ENCODE data around the gene FGF7. TPM values are rescaled to one million over a fixed set of nuclear protein-coding genes. Genes with fewer than 3 reads are reported as not detected.
"Not testable (repeated sequence)": the region's sequence is repeated elsewhere in the genome, so short reads cannot be mapped to it uniquely, and the experiment has no call there.

FGF7 gene
- total RNA-seq, 1 experiment from 2014 or later: 0.02 TPM

GRCh38 chr15:49438962-49439631, 16.1 kb downstream of the FGF7 start:
- DNase-seq (ENCODE audit: low read depth): no peak

GRCh38 chr15:49439678-49440395, 16.8 kb downstream of the FGF7 start:
- no peak for DNase-seq (ENCODE audit: low read depth)

- no peak for DNase-seq (ENCODE audit: low read depth)
These were observed 18.3 kb downstream of the FGF7 start for GRCh38 chr15:49441356-49441755.

GRCh38 chr15:49441816-49442215, 18.8 kb downstream of the FGF7 start:
- no peak for DNase-seq (ENCODE audit: low read depth)

GRCh38 chr15:49452595-49452994, 29.6 kb downstream of the FGF7 start:
- no peak for DNase-seq (ENCODE audit: low read depth)

- no peak for DNase-seq (ENCODE audit: low read depth)
These were observed 33.1 kb downstream of the FGF7 start for GRCh38 chr15:49456166-49456565.

GRCh38 chr15:49458145-49458544, 35.1 kb downstream of the FGF7 start:
- no peak for DNase-seq (ENCODE audit: low read depth)

- DNase-seq (ENCODE audit: low read depth): no peak
These were observed 37.4 kb downstream of the FGF7 start for GRCh38 chr15:49460411-49460941.

- no peak for DNase-seq (ENCODE audit: low read depth)
These were observed 39.3 kb downstream of the FGF7 start for GRCh38 chr15:49462232-49462844.

- no peak for DNase-seq (ENCODE audit: low read depth)
These were observed 41.5 kb downstream of the FGF7 start for GRCh38 chr15:49464522-49464921.

GRCh38 chr15:49466119-49466518, 43.1 kb downstream of the FGF7 start:
- DNase-seq (ENCODE audit: low read depth): no peak

GRCh38 chr15:49467746-49468480, 44.9 kb downstream of the FGF7 start:
- no peak for DNase-seq (ENCODE audit: low read depth)

GRCh38 chr15:49468481-49468839, 45.4 kb downstream of the FGF7 start:
- peak; percentile 5 for DNase-seq (ENCODE audit: low read depth)

- DNase-seq (ENCODE audit: low read depth): not testable (repeated sequence)
These were observed 48.2 kb downstream of the FGF7 start for GRCh38 chr15:49471248-49471647.

- DNase-seq (ENCODE audit: low read depth): no peak
These were observed 48.7 kb downstream of the FGF7 start for GRCh38 chr15:49471733-49472132.

- DNase-seq (ENCODE audit: low read depth): no peak
These were observed 49.3 kb downstream of the FGF7 start for GRCh38 chr15:49472338-49472737.

- no peak for DNase-seq (ENCODE audit: low read depth)
These were observed 50.0 kb downstream of the FGF7 start for GRCh38 chr15:49473031-49473430.

- not testable (repeated sequence) for DNase-seq (ENCODE audit: low read depth)
These were observed 55.0 kb downstream of the FGF7 start for GRCh38 chr15:49478021-49478420.

- not testable (repeated sequence) for DNase-seq (ENCODE audit: low read depth)
These were observed 55.9 kb downstream of the FGF7 start for GRCh38 chr15:49478982-49479381.

GRCh38 chr15:49485401-49485800, 62.4 kb downstream of the FGF7 start:
- DNase-seq (ENCODE audit: low read depth): not testable (repeated sequence)

- DNase-seq (ENCODE audit: low read depth): no peak
These were observed 67.9 kb downstream of the FGF7 start for GRCh38 chr15:49490966-49491365.

GRCh38 chr15:49492151-49492550, 69.1 kb downstream of the FGF7 start:
- no peak for DNase-seq (ENCODE audit: low read depth)
